K562 (cell line): Measurements from ENCODE around the gene LLGL2. TPM values are rescaled to one million over a fixed set of nuclear protein-coding genes. Genes with fewer than 3 reads are reported as not detected.
A peak's percentile ranks its signal among the peaks of the same experiment; 100 is the strongest.

ENCODE experiments used
- ATAC-seq: fragments of 200-7000 bp; cut with Tn5 transposase; 3 replicates; pipeline ENCODE4 v1.9.1; 2020; ENCODE audit warnings: moderate library complexity
- BruUV-seq: library from RNA; stranded (reverse); fragments of 400-500 nt; replicated peaks from 2 replicates; lab custom pipeline; 2021; lab: Mats Ljungman, UMichigan
- CTCF ChIA-PET: fragments of 300-600 bp; formaldehyde crosslinking; extraction: SDS; loops from one replicate; lab custom pipeline; 2021; ENCODE audit warnings: low intra/inter-chr PET ratio; lab: Yijun Ruan, JAX
- POLR2A ChIA-PET: fragments of 300-600, 350-650 bp; sonication (Branson Sonifier 250); formaldehyde crosslinking; extraction: SDS; loops from one replicate; lab custom pipeline; 2021; ENCODE audit warnings: antibody characterized with exemption, inconsistent platforms; lab: Yijun Ruan, JAX
- DNase-seq, 4 experiments: peaks; one replicate each; pipeline versions ENCODE4 v3.0.0 to v3.0.0-alpha.2; 2011 to 2018; ENCODE audit warnings: low spot score in 3 of 4, mixed read lengths in 3 of 4; ENCODE audit errors: extremely low read depth in 1 of 4
- FAIRE-seq: peaks from 2 replicates; lab custom pipeline; 2011; peaks lifted over from hg19 to GRCh38; lab: Jason Lieb, UNC
- H2AFZ ChIP-seq: 2 replicates; pipeline ENCODE4 v1.6.0; 2011; ENCODE audit warnings: low read depth, low read length, control low read depth, inconsistent platforms
- H3K27ac ChIP-seq: fragments of 200-600 bp; 3 replicates; pipeline ENCODE4 v1.8.0; 2011; ENCODE audit warnings: low read depth, mild to moderate bottlenecking, control low read depth, inconsistent platforms, low read length, moderate library complexity, mixed read lengths; ENCODE audit errors: extremely low read depth
- H3K27me3 ChIP-seq, 2 experiments: fragments of 300-600 bp in 1 of 2; 2 replicates in 1 of 2; 3 replicates in 1 of 2; pipeline versions ENCODE4 v1.6.0 to v1.8.0; 2011; ENCODE audit warnings: inconsistent platforms in 2 of 2, low read length in 2 of 2, mild to moderate bottlenecking in 1 of 2, mixed read lengths in 1 of 2, moderate library complexity in 1 of 2; ENCODE audit not compliant: control insufficient read depth in 2 of 2, insufficient read depth in 2 of 2
- H3K36me3 ChIP-seq: fragments of 300-600 bp; 3 replicates; pipeline ENCODE4 v1.8.0; 2011; ENCODE audit warnings: mild to moderate bottlenecking, low read length, inconsistent platforms; ENCODE audit not compliant: control insufficient read depth, insufficient read depth
- H3K4me1 ChIP-seq, 2 experiments: fragments of 200-600 bp in 1 of 2; replicated peaks in 1 of 2; 2 replicates in 1 of 2; 3 replicates in 1 of 2; pipeline versions ENCODE4 v1.5.1 to v1.8.0; 2011; ENCODE audit warnings: inconsistent platforms in 2 of 2, low read length in 2 of 2, mild to moderate bottlenecking in 1 of 2, mixed read lengths in 1 of 2, moderate library complexity in 1 of 2; ENCODE audit not compliant: control insufficient read depth in 2 of 2, insufficient read depth in 2 of 2
- H3K4me2 ChIP-seq: 2 replicates; pipeline ENCODE4 v1.6.1; 2011; ENCODE audit warnings: low read length, control low read depth, inconsistent platforms, mixed read lengths; ENCODE audit not compliant: insufficient read depth
- H3K4me3 ChIP-seq: fragments of 200-600 bp; sonication (generic), shearing (Covaris generic); 2 replicates; pipeline ENCODE4 v1.5.1; 2016; ENCODE audit warnings: control low read depth, inconsistent platforms
- H3K79me2 ChIP-seq: fragments of 200-600 bp; 3 replicates; pipeline ENCODE4 v1.8.0; 2011; ENCODE audit warnings: low read length, inconsistent platforms; ENCODE audit not compliant: control insufficient read depth, insufficient read depth
- H3K9ac ChIP-seq, 2 experiments: 2 replicates each; pipeline versions ENCODE4 v1.6.0 to v1.6.1; 2011; ENCODE audit warnings: low read depth in 2 of 2, low read length in 2 of 2, control low read depth in 1 of 2, inconsistent platforms in 1 of 2, mild to moderate bottlenecking in 1 of 2, mixed read lengths in 1 of 2; ENCODE audit not compliant: insufficient read depth in 1 of 2
- H3K9me1 ChIP-seq: one replicate; pipeline ENCODE4 v1.6.0; 2011; ENCODE audit warnings: inconsistent platforms, mild to moderate bottlenecking, low read length, moderate library complexity; ENCODE audit not compliant: control insufficient read depth, insufficient read depth
- H3K9me3 ChIP-seq: replicated peaks from 2 replicates; pipeline ENCODE4 v1.5.1; 2011; ENCODE audit warnings: low read depth, low read length, inconsistent platforms; ENCODE audit not compliant: control insufficient read depth, insufficient read depth
- H4K20me1 ChIP-seq: replicated peaks from 2 replicates; pipeline ENCODE4 v1.6.1; 2011; ENCODE audit warnings: low read length, inconsistent platforms, mixed read lengths; ENCODE audit not compliant: control insufficient read depth, insufficient read depth
- CTCF ChIP-seq, 3 experiments: IDR thresholded peaks in 2 of 3; conservative IDR thresholded peaks in 1 of 3; 2 replicates each; pipeline ENCODE4 v1.5.1; 2011 to 2012; ENCODE audit warnings: low read length in 3 of 3, mild to moderate bottlenecking in 3 of 3, control low read depth in 2 of 3, improper control_type of control experiment in 1 of 3, inconsistent platforms in 1 of 3, low read depth in 1 of 3, mixed read lengths in 1 of 3, moderate library complexity in 1 of 3; ENCODE audit not compliant: insufficient read depth in 2 of 3
- CTCFL ChIP-seq: IDR thresholded peaks from 2 replicates; pipeline ENCODE4 v1.6.1; 2011; ENCODE audit warnings: borderline replicate concordance, low read depth, mild to moderate bottlenecking, moderate library complexity, low read length; ENCODE audit not compliant: insufficient read depth, poor library complexity, severe bottlenecking
- GABPB1 ChIP-seq: sonication (generic); formaldehyde crosslinking; IDR thresholded peaks from 2 replicates; pipeline ENCODE4 v1.8.0; 2022; ENCODE audit warnings: mild to moderate bottlenecking, missing genetic modification reagents
- MBD2 ChIP-seq: sonication (generic); IDR thresholded peaks from 2 replicates; pipeline ENCODE4 v1.6.1; 2016; ENCODE audit warnings: low read depth, borderline replicate concordance
- STAG1 ChIP-seq: sonication (generic); formaldehyde crosslinking; IDR thresholded peaks from 2 replicates; pipeline ENCODE4 v1.5.0; 2020; ENCODE audit warnings: missing genetic modification reagents, borderline replicate concordance
- TFAP4 ChIP-seq: sonication (generic); formaldehyde crosslinking; IDR thresholded peaks from 2 replicates; pipeline ENCODE4 v1.8.0; 2022; ENCODE audit warnings: missing genetic modification reagents, mild to moderate bottlenecking, moderate library complexity, borderline replicate concordance
- TSC22D4 ChIP-seq: fragments of 450-650 bp; IDR thresholded peaks from 2 replicates; pipeline ENCODE4 v1.6.1; 2016; ENCODE audit warnings: missing genetic modification characterization, missing biosample characterization, control low read depth
- ZBTB33 ChIP-seq: sonication (generic); formaldehyde crosslinking; IDR thresholded peaks from 2 replicates; pipeline ENCODE4 v1.8.1; 2023; ENCODE audit warnings: mild to moderate bottlenecking, missing genetic modification reagents
- ZNF263 ChIP-seq: sonication (generic); formaldehyde crosslinking; IDR thresholded peaks from 2 replicates; pipeline ENCODE4 v1.8.0; 2022; ENCODE audit warnings: mild to moderate bottlenecking, missing genetic modification reagents, borderline replicate concordance
- ZNF764 ChIP-seq: fragments of 250-450 bp; sonication (Bioruptor Pico); IDR thresholded peaks from 2 replicates; pipeline ENCODE4 v1.4.0; 2020; ENCODE audit warnings: low read depth, mild to moderate bottlenecking, moderate library complexity
- ZSCAN32 ChIP-seq: fragments of 450-650 bp; formaldehyde crosslinking; IDR thresholded peaks from 2 replicates; pipeline ENCODE4 v1.4.0; 2020; ENCODE audit warnings: mild to moderate bottlenecking, moderate library complexity
- WGBS: fragments of 100-300 bp; shearing (Covaris generic); methylation state at CpG from one replicate; pipeline ENCODE4 v1.1.6; 2016; ENCODE audit warnings: low coverage, mixed read lengths; ENCODE audit not compliant: insufficient coverage; ENCODE audit errors: missing lambda C conversion rate; 5-methylcytosine and 5-hydroxymethylcytosine counted together
- in situ Hi-C: fragments of 300-500 bp; cut with MboI; formaldehyde crosslinking; loops from 4 replicates; pipeline ENCODE4 v1.15.0; 2018; ENCODE audit warnings: inconsistent platforms, mixed read lengths
- intact Hi-C: fragments of 100-400 bp; cut with micrococcal nuclease; formaldehyde crosslinking; loops from 2 replicates; pipeline ENCODE4 v1.14.2; 2022
- polyA plus RNA-seq, 8 experiments: library from polyadenylated mRNA; depleted of rRNA in 4 of 8; stranded (reverse) in 5 of 8; unstranded in 3 of 8; fragments of >200 nt; fragmentation: Nextera tagmentation in 2 of 8; fragmentation: Illumina TruSeq in 1 of 8; extraction: Ambion mirVana in 2 of 8; extraction: Trizol in 1 of 8; gene quantifications; 2 replicates each; pipeline versions ENCODE4 v1.2.1 to v1.2.3, GENCODE V29; 2011 to 2014; ENCODE audit warnings: inconsistent platforms in 1 of 8, missing spikeins in 1 of 8
- total RNA-seq, 7 experiments: library from RNA; depleted of rRNA in 6 of 7; stranded (reverse); fragments of >200 nt in 6 of 7; fragmentation: Illumina TruSeq in 2 of 7; extraction: Trizol in 2 of 7; gene quantifications; 2 replicates each; pipeline versions ENCODE4 v1.2.1 to v1.2.3, GENCODE V29; 2011 to 2021; ENCODE audit warnings: low replicate concordance in 1 of 7

The LLGL2 gene
- total and polyA plus RNA-seq, 9 of the 15 experiments (the other 6 are each of a cell fraction or from before 2014, with no cell fraction given) = 0.32 to 24.4 (median 10.2) TPM

- Histone ChIP-seq H3K27me3 (peaks cover 27 to 77% of the 10 kb centered on the region in 2 experiments; a peak in 4 of 5 replicates), H3K4me1 (peaks cover 0 to 71% of the 10 kb centered on the region in 2 experiments; a peak in 2 of 5 replicates), H3K79me2 (no peaks in the 10 kb centered on the region), H3K27ac (no peak overlapping the region), H4K20me1 (0 out of 2 replicates have a peak, but pooled peaks cover 3% of the 10 kb centered on the region), H3K4me3 (no peak overlapping the region), H3K4me2 (no peak overlapping the region), H2AFZ (no peak overlapping the region), H3K9me3 (no peaks in the 10 kb centered on the region), H3K9me1 (no peaks in the 10 kb centered on the region), H3K36me3 (no peaks in the 10 kb centered on the region), H3K9ac (peak overlapping the region in 1 of 2 experiments; percentile 55; a peak in 1 of 4 replicates)
- ChIA-PET POLR2A (interaction anchor here (0.6 to 1.6 kb wide), 5 partner anchors 12 to 734 kb away, joined by 3 to 5 read pairs (median 3); no protein-coding TSS in a partner anchor), CTCF (no interaction called here)
- DNase-seq (peak in 2 of 4 experiments; percentile 47 to 53), ATAC-seq (peak; percentile 65), FAIRE-seq (no peak)
- intact Hi-C loops = loop anchor here (10.0 kb wide), 1 partner anchor 190 kb away; no protein-coding TSS in a partner anchor
- in situ Hi-C loops = loop anchor here (5.0 kb wide), 1 partner anchor 132 kb away; no protein-coding TSS in a partner anchor
- WGBS = 38% methylated on average over 9 of the region's 11 CpGs
- no TSS peak for BruUV-seq
- TF ChIP-seq ZSCAN32 (CRISPR knock-in tag) (no peak), MBD2 (no peak), ZNF764 (CRISPR knock-in tag) (no peak), GABPB1 (CRISPR knock-in tag) (peak; percentile 42; the same call in 1 of the 2 replicates), TFAP4 (peak; percentile 53), CTCF (IDR thresholded peaks at IDR 0.05 in 2 of 3, conservative IDR thresholded peaks at IDR 0.05 in 1 of 3; ENCODE audit: insufficient read depth in 2 of 3, low read depth in 1 of 3, low read length in 3 of 3) (peak; percentile 35 to 98 (median 64); a peak in 4 of 6 replicates), ZBTB33 (CRISPR knock-in tag) (peak; percentile 98), STAG1 (CRISPR knock-in tag) (peak; percentile 6; the same call in 1 of the 2 replicates), TSC22D4 (tag) (no peak), CTCFL (peak; percentile 97), ZNF263 (CRISPR knock-in tag) (peak; percentile 95)
Observed at GRCh38 chr17:75615301-75615700, 89.8 kb downstream of the LLGL2 start.
